Upper lobe of left lung (tissue), 4 donors: ENCODE results near the gene BCL2.

Source experiments
- POLR2A ChIP-seq, 4 donors: fragments of 450-650 bp; IDR thresholded peaks; one replicate each; pipeline ENCODE4 v1.5.1; 2016 to 2017; ENCODE audit warnings: antibody characterized with exemption in 4 of 4, mild to moderate bottlenecking in 2 of 4
- TF ChIP-seq, protein P1 (sequence below), 6 experiments: fragments of 450-650 bp in 4 of 6; fragments of 200-600 bp in 2 of 6; sonication (generic) in 2 of 6; IDR thresholded peaks; one replicate each; pipeline ENCODE4 v1.5.1; 2016 to 2019; ENCODE audit warnings: antibody characterized with exemption in 6 of 6

GRCh38 chr18:63119647-63120046, 199.9 kb downstream of the BCL2 start:
- TF ChIP-seq, protein P1, sequence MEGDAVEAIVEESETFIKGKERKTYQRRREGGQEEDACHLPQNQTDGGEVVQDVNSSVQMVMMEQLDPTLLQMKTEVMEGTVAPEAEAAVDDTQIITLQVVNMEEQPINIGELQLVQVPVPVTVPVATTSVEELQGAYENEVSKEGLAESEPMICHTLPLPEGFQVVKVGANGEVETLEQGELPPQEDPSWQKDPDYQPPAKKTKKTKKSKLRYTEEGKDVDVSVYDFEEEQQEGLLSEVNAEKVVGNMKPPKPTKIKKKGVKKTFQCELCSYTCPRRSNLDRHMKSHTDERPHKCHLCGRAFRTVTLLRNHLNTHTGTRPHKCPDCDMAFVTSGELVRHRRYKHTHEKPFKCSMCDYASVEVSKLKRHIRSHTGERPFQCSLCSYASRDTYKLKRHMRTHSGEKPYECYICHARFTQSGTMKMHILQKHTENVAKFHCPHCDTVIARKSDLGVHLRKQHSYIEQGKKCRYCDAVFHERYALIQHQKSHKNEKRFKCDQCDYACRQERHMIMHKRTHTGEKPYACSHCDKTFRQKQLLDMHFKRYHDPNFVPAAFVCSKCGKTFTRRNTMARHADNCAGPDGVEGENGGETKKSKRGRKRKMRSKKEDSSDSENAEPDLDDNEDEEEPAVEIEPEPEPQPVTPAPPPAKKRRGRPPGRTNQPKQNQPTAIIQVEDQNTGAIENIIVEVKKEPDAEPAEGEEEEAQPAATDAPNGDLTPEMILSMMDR (IDR thresholded peaks at IDR 0.05), result peak in 1 of 6 experiments; percentile 14
- no peak for TF ChIP-seq POLR2A (IDR thresholded peaks at IDR 0.05)
